BLaER1 (cell line): ENCODE measurements around the gene THAP4.

Experiments
- H3K27ac ChIP-seq: shearing (Covaris generic); formaldehyde crosslinking; 2 replicates; pipeline ENCODE4 v1.8.1; 2022
- H3K27me3 ChIP-seq: shearing (Covaris generic); formaldehyde crosslinking; 2 replicates; pipeline ENCODE4 v1.8.1; 2022
- H3K36me3 ChIP-seq: shearing (Covaris generic); formaldehyde crosslinking; 2 replicates; pipeline ENCODE4 v1.8.1; 2022
- H3K4me1 ChIP-seq: shearing (Covaris generic); formaldehyde crosslinking; 2 replicates; pipeline ENCODE4 v1.8.1; 2022
- H3K4me2 ChIP-seq: shearing (Covaris generic); formaldehyde crosslinking; 2 replicates; pipeline ENCODE4 v1.8.1; 2022
- H3K4me3 ChIP-seq: shearing (Covaris generic); formaldehyde crosslinking; 2 replicates; pipeline ENCODE4 v1.8.1; 2022
- H3K9ac ChIP-seq: shearing (Covaris generic); formaldehyde crosslinking; 2 replicates; pipeline ENCODE4 v1.8.1; 2022
- H3K9me3 ChIP-seq: shearing (Covaris generic); formaldehyde crosslinking; 2 replicates; pipeline ENCODE4 v1.8.1; 2022
- H4K20me1 ChIP-seq: shearing (Covaris generic); formaldehyde crosslinking; 2 replicates; pipeline ENCODE4 v1.8.1; 2022
- Cebpa-rat ChIP-seq: shearing (Covaris generic); IDR thresholded peaks from 2 replicates; pipeline ENCODE4 v1.8.1; 2022

THAP4 gene

DNA sequence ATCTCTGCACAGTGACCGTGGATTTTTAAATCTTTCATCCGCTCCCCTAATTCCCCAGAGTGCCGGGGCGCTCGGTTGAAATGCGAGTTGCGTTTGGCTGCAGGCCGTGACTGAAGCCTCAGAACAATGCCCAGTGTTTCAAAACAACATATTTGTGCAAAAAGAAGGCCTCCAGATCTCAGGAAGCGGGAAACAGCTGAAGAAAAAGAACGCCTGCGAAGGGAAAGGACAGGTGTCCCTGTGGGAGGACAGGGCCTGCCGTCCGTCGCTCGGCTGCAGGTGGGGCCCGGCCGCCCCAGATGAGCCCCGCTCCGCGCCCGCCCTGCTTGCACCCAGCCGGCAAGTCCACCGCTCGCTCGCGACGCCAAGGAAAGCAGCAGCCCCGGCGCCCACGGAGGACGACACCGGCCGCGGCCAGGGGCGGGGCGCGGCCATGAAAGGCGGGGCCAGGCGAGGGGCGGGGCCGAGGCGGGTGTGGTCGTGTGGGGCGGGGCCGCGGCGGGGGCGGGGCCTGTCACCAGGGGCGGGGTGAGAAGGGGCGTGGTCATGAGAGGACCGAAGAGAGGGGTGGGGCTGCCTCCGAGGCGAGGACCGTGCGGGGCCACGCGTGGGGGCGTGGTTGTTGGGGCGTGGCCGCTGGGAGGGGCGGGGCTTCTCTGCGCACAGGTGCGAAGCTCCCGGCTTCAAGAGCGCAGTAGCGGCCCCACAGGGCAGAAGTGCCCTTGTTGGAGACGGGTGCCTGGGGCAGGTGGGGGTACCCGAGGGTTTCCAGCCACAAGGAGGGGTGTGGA lies 96.0 kb downstream of the THAP4 start:
- Histone ChIP-seq H3K9me3 (no peaks in the 10 kb centered on the region), H4K20me1 (no peaks in the 10 kb centered on the region), H3K4me3 (peak overlapping the region; percentile 73), H3K36me3 (no peaks in the 10 kb centered on the region), H3K4me2 (peak overlapping the region; percentile 96), H3K9ac (peak overlapping the region; percentile 73), H3K4me1 (peaks cover 43% of the 10 kb centered on the region), H3K27ac (peak overlapping the region; percentile 53; the same call in 1 of the 2 replicates), H3K27me3 (no peaks in the 10 kb centered on the region)
- no peak for TF ChIP-seq Cebpa-rat

GRCh38 chr2:241540401-241540770 lies 96.6 kb downstream of the THAP4 start:
- no peaks in the 10 kb centered on the region for H4K20me1 ChIP-seq
- H3K36me3 ChIP-seq, result no peaks in the 10 kb centered on the region
- H3K27me3 ChIP-seq, result no peaks in the 10 kb centered on the region
- TF ChIP-seq Cebpa-rat, result no peak
- peak overlapping the region; percentile 73 for H3K9ac ChIP-seq
- peak overlapping the region; percentile 73 for H3K4me3 ChIP-seq
- H3K4me1 ChIP-seq, result peaks cover 44% of the 10 kb centered on the region
- no peaks in the 10 kb centered on the region for H3K9me3 ChIP-seq
- H3K27ac ChIP-seq, result peak overlapping the region; percentile 53; the same call in 1 of the 2 replicates
- peak overlapping the region; percentile 96 for H3K4me2 ChIP-seq

DNA sequence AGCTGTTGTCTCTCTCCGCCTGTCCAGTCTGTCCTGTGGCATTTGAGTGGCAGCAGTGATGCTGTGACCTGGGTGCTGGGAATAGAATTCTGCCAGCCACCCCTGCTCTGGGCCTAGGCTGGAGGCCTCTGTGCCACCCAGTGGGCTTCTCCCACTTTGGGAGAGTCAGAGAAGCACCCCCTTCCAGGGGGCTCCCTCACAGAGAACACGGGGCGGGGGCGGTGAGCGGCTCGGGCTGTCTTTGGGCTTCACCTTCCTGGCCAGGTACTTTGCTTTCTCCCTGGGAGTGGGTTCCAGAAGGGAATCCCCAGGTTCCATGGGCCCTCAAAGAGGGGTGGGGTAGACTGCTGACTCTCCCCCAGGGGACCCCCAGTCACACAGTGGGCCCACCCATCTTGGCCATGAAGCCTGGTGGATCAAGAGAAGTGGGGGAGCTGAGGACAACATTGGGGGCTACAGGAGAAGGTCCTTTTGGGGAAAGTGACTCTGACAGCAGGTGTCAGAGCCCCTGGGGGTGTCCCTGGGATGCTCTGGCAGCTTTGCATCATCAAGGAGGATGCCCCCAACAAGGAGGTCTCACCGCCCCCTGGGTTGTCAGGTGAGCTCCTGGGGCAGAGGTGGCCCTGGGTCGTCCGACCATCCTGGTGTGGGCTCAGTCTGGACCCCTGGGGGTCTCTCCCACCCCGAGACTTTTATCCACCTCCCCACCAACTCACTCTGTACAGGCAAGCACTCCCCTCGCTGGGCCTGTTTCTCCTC lies 97.2 kb downstream of the THAP4 start:
- H3K27me3 ChIP-seq, result no peaks in the 10 kb centered on the region
- H3K9ac ChIP-seq, result no peak overlapping the region; the same call in 1 of the 2 replicates
- H3K4me2 ChIP-seq, result peak overlapping the region; percentile 96
- H3K27ac ChIP-seq, result no peak overlapping the region
- TF ChIP-seq Cebpa-rat, result no peak
- no peaks in the 10 kb centered on the region for H3K36me3 ChIP-seq
- H3K4me3 ChIP-seq, result no peak overlapping the region
- H3K9me3 ChIP-seq, result no peaks in the 10 kb centered on the region
- peaks cover 44% of the 10 kb centered on the region for H3K4me1 ChIP-seq
- H4K20me1 ChIP-seq, result no peaks in the 10 kb centered on the region

- H3K4me3 ChIP-seq, result no peak overlapping the region
- no peak overlapping the region for H3K27ac ChIP-seq
- peak overlapping the region; percentile 96 for H3K4me2 ChIP-seq
- H3K9ac ChIP-seq, result no peak overlapping the region
- no peak for TF ChIP-seq Cebpa-rat
- no peaks in the 10 kb centered on the region for H3K36me3 ChIP-seq
- no peaks in the 10 kb centered on the region for H3K27me3 ChIP-seq
- H3K9me3 ChIP-seq, result no peaks in the 10 kb centered on the region
- peaks cover 44% of the 10 kb centered on the region for H3K4me1 ChIP-seq
- no peaks in the 10 kb centered on the region for H4K20me1 ChIP-seq
Observed at GRCh38 chr2:241538838-241539615, 97.9 kb downstream of the THAP4 start.

DNA sequence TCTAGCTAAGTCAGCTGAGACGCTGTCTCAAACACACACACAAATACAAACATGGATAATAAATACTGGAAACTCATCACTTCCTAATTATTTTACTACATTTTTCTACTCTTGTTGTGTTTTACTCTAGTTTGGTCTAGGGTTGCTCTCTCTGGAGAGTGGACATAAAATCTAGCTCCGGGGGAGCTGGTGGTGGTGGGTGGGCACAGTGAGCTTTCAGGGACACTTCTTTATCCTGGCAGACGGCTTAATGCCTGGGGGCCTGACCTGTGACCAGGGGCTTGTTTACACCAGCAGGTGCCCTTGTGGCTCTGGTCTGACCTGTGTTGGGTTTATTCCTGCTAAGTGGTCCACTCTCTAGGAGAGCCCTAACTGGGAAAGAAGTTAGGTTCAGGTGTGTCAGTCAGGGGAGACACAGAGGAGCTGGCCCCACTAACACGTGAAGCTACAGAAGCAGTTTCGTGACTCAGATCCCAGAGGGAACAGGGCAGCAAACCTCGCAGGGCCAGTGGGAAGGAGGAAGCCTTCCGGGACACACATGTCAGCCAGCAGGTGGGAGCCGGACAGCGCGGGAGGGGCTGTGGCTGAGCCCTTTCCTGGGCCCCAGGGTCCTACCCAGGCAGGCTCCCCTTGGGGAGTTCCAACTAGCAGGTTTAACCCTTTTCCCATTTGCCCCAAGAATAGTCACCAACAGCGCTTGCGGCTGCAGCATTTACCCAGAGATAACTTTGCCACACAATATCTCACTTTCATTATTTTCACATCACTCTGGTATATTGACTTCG lies 100.9 kb downstream of the THAP4 start:
- H3K9ac ChIP-seq, result no peak overlapping the region
- peak overlapping the region; percentile 57 for H3K4me2 ChIP-seq
- peaks cover 28% of the 10 kb centered on the region for H3K4me1 ChIP-seq
- H3K27ac ChIP-seq, result no peak overlapping the region
- no peaks in the 10 kb centered on the region for H3K36me3 ChIP-seq
- no peaks in the 10 kb centered on the region for H4K20me1 ChIP-seq
- no peak overlapping the region for H3K4me3 ChIP-seq
- no peak for TF ChIP-seq Cebpa-rat
- H3K9me3 ChIP-seq, result no peaks in the 10 kb centered on the region
- H3K27me3 ChIP-seq, result no peaks in the 10 kb centered on the region

GRCh38 chr2:241534701-241535375 lies 102.1 kb downstream of the THAP4 start:
- H3K4me2 ChIP-seq, result no peak overlapping the region
- no peaks in the 10 kb centered on the region for H3K27me3 ChIP-seq
- no peak overlapping the region for H3K4me3 ChIP-seq
- no peak for TF ChIP-seq Cebpa-rat
- H3K27ac ChIP-seq, result no peak overlapping the region
- peaks cover 17% of the 10 kb centered on the region for H3K4me1 ChIP-seq
- H3K9me3 ChIP-seq, result no peaks in the 10 kb centered on the region
- no peak overlapping the region for H3K9ac ChIP-seq
- H4K20me1 ChIP-seq, result no peaks in the 10 kb centered on the region
- no peaks in the 10 kb centered on the region for H3K36me3 ChIP-seq
